ENCODE results near the gene NAV2.
"Not testable (repeated sequence)": the region's sequence is repeated elsewhere in the genome, so short reads cannot be mapped to it uniquely, and the experiment has no call there.

NAV2 gene

GRCh38 chr11:20078846-20079245 lies 366.2 kb downstream of the NAV2 start:
- no peak for DNase-seq

- no peak for DNase-seq
Observed at GRCh38 chr11:20080032-20080685, 367.5 kb downstream of the NAV2 start.

DNA sequence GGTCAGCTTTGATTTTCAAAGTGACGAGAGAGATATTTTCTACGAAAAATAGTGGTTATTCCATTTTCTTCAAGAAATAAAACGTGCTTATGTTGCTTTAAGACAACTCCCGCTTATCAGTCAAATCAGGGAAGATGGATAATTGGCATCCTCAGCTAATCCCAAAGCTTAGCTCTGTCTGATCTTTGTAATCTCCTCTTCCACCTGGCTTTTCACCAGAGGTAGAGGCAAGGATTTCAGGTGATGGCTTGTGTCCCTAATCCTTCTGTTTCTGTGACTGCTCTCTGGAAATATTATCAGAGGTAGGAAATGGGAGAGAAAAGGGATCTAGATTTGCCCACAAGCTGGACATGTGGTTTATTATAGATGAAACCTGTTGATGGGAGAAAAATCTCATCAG lies 368.7 kb downstream of the NAV2 start:
- DNase-seq: no peak

DNA sequence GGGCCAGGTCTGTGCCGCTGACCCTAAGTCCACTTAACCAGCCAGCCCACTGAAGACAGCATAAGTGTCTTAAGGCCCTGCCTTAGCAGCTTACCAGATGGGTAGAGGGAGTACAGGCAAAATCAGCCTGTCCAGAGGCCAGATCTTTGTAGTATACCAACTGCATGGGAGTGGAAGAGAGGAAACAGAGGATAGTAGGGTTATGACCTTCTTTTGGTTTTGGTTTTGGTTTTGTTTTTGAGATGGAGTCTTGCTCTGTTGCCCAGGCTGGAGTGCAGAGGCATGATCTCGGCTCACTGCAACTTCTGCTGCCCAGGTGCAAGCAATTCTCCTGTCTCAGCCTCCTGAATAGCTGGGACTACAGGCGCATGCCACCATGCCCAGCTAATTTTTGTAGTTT lies 371.2 kb downstream of the NAV2 start:
- DNase-seq: not testable (repeated sequence)

DNA sequence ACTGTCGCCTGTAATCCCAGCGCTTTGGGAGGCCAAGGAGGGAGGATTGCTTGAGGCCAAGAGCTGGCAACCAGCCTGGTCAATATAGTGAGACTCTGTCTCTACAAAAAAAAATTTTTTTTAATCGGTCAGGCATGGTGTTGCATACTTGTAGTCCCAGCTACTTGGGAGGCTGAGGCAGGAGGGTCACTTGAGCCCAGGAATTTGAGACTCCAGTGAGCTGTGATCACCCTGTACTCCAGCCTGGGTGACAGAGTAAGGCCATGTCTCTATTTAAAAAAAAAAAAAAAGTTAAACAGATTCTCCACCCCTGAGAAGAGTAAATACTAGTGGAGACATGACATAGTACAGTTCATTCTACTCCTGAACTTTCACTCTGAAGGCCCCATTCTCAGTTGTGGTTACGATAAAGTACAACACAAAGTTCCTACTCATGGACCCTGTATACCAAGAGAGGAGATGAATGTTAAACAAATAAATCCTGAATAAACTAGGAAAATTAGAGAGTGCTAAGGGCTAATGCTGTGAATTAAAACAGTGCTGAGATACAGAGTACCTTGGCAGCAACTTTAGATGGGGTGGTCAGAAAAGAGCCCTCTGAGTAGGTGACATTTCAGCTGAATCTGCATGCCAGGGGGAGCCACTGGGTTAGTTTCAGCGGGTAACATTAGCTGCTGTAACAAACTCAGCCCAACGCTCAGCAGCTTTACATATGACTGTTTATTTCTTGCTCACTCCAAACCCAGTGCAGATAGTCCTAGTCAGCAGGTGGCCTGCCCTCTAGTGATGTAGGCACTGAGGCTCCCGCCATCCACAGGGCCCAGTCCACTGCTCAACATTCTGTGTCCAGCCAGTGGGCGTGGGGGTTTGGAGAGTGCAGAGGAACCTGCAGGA lies 372.5 kb downstream of the NAV2 start:
- DNase-seq: no peak

- DNase-seq: no peak
Observed at GRCh38 chr11:20085918-20086317, 373.3 kb downstream of the NAV2 start.

DNA sequence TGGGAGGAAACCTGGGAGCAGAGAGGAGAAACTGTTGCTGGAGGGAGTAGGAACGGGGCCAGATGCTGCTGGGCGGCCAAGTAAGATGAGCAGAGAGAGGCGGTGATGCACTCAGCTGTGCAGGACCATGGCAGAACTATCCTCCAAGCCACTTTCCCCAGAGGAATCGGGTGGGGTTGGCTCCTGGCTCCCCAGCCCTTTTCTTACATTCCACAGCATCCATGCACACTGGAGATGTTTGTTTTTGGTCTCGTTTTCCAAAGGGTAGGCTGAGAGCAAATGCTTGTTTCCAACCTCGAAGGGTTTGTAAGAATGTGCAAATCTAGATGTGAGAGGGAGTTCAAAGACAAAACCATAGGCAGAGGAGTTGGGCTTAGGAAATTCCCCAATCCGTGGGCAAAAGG lies 374.5 kb downstream of the NAV2 start:
- no peak for DNase-seq

GRCh38 chr11:20088397-20089225 lies 376.0 kb downstream of the NAV2 start:
- no peak for DNase-seq

DNA sequence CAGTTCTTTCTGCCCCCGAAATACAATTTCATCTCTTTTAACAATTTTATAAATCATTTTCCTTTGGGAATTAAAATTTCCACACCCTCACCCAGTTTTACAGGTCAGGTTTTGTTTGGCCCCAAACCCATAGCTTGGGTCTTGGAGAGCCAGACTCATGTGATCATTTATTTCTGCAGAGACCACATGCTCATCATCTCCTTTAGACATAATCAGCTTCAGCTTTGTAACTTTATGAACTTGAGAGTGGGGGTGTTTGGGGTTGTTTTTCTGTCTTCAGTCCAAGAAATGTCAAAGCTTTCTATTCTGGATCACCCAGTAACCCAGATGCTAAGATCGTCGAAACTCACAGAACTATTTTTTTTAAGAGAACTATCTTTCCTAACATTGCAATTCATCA lies 376.7 kb downstream of the NAV2 start:
- no peak for DNase-seq

- DNase-seq: no peak
Observed at GRCh38 chr11:20089796-20090653, 377.4 kb downstream of the NAV2 start.

DNA sequence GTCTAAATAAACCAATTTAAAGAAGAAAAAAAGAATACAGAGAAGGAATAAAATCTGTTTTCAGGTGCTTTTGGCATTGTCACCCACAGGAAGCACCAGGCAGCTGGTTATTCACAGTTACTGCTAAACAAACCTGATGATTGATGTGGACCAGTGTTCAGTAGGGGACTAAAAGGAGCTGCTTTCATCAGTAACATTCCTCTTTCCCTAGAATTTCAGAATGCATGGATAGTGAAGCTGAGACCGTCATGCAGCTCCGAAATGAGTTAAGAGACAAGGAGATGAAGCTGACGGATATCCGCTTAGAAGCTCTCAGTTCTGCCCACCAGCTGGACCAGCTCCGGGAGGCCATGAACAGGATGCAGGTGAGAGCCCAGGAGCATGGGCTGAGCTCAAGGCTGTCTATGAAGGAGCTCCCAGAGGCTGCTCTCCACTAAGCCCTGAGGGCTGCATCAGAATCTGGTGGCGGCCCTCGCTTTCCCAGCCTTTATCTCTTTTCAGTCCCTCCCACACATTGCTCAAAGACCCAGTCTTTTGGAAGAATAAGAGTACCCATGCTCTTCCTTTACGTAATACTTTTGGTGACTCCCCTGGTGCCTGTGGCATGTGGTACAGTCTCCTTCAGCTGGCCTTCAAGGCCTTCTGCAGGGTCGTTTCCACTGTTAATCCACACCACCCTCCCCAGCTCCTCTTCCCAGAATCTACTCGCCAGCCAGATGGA lies 378.2 kb downstream of the NAV2 start:
- DNase-seq: no peak

GRCh38 chr11:20093775-20094174 lies 381.1 kb downstream of the NAV2 start:
- no peak for DNase-seq

DNA sequence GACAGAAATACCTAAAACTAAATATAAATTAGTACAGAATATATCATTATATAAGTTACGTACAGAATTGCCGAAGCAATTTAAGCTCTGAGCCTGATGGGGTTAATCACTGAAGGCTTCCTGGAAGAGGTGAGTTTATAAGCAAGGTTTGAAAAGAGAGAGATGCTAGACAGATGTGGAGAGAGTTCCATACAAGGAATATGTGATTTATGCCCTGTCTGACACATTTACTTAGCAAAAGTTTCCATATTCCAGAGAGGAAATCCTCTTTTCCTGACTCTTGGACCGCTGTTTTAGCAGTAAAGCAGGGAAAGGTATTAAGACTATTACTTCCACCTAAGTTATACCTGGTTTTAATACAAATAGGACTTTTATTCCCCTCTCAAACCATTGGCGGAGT lies 382.6 kb downstream of the NAV2 start:
- no peak for DNase-seq

DNA sequence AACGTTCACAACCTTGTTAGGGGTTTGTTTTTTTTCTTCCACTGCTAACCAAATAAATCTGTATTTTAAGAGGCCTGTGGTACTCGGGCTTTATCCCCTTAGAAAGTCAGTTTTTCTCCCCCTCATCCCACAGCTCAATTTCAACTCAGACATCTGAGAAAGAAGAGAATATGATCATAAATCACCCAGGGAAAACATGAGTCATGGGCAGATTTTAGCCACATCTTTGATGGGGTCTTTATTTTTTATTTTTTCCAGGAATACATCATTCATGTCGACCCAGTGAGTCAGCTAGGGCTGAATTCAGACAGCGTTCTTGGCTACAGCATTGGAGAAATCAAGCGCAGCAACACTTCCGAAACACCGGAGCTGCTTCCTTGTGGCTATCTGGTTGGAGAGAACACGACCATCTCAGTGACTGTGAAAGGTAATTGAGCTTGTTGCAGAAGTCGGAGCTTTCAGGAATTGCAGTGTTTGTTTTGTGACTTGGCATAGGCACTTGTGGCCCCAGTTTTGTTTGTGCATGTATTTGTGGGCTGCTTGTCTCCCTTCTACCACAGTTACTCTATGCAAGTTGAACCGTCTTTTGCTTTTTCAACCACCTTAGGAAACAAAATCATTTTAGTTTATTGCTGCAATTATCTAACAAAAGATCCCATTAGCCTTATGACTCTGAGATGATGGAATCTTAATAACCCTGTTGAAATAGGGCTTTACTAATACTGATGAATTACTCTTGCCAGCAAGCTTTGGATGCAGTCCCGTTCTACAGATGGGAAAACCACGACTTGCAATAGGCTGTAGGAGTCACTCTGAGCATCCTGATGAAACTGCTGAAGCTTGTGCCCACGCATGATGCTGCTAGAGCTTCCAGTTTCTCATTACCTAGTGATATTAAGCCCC lies 384.9 kb downstream of the NAV2 start:
- DNase-seq: no peak

GRCh38 chr11:20099527-20099926 lies 386.9 kb downstream of the NAV2 start:
- no peak for DNase-seq

GRCh38 chr11:20102397-20102796 lies 389.8 kb downstream of the NAV2 start:
- no peak for DNase-seq

GRCh38 chr11:20103281-20103680 lies 390.6 kb downstream of the NAV2 start:
- no peak for DNase-seq

- DNase-seq: no peak
Observed at GRCh38 chr11:20105427-20105826, 392.8 kb downstream of the NAV2 start.

DNA sequence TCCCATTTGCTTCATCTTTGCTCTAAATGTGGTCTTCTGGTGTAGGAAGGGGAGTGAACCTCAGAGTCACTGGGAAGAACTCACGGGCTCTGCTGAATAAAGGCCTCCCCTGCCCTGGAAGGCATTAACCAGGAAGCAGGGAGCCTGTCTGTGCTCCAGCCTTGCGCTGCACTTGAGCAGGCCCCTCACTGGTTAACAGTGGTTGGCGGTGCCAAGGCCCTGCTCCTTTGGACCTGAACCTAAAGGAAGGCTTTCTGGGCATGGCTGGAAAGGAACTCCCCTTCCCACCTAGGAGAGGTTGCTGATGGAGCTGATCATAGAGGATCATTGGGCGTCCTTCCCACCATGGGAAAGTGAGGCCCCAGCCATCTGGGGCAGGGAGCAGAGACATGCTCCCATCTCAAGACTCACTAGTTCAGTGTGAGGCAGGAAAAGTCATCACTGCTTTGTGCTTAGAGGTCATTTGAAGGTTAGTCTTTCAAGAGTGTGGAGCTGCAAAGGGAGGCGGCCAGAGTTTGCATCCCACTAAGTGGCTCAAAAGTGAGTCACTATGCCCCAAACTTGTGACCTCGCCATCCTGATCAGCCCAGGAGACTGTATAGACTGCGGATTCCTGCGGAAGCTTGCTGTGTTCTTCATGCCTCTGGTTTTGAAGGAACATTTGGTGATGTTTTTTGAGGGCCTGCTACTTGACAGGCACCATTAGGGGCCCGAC lies 397.3 kb downstream of the NAV2 start:
- DNase-seq: no peak

All from activated gamma-delta T cell treated with Interleukin-2 at 50 U/mL for 16 hours (primary cell).